ENCODE data around the gene DQX1.

GRCh38 chr2:74472945-74473258 is 53.1 kb downstream of the DQX1 start:
- no peak for TF ChIP-seq CTCF (IDR thresholded peaks at IDR 0.05)
- TF ChIP-seq POLR2AphosphoS5 (IDR thresholded peaks at IDR 0.05): no peak

All from suprapubic skin (tissue), 3 donors.